AG09309 (cell line): ENCODE results near the gene IL1RL2.

ENCODE experiments used
- DNase-seq: peaks from one replicate; pipeline ENCODE4 v3.0.0-alpha.2; 2010; ENCODE audit warnings: low read depth
- H3K4me3 ChIP-seq: 2 replicates; pipeline ENCODE4 v1.5.1; 2011; ENCODE audit warnings: mild to moderate bottlenecking, low read depth, low read length, moderate library complexity; ENCODE audit not compliant: control insufficient read depth
- CTCF ChIP-seq: IDR thresholded peaks from 2 replicates; pipeline ENCODE4 v1.5.1; 2011; ENCODE audit warnings: mild to moderate bottlenecking, low read depth, low read length, inconsistent platforms; ENCODE audit not compliant: insufficient read depth, control insufficient read depth; ENCODE audit errors: missing control alignments

The IL1RL2 gene

GRCh38 chr2:102141970-102142828 lies 44.6 kb upstream of the IL1RL2 start, which contains the start of gene IL1R1:
IL1R1 (plus strand) TSS chr2:102142746; CDS start chr2:102157725, 14,979 bp downstream.
- H3K4me3 ChIP-seq: peak within 1 kb of the TSS; percentile 60
- no peak for TF ChIP-seq CTCF
- peak; percentile 27 for DNase-seq

- TF ChIP-seq CTCF: no peak
- H3K4me3 ChIP-seq: peak overlapping the region; percentile 60
- no peak for DNase-seq
Measured at GRCh38 chr2:102142829-102143449, 43.9 kb upstream of the IL1RL2 start.

GRCh38 chr2:102143450-102143985 lies 43.3 kb upstream of the IL1RL2 start:
- DNase-seq: no peak
- no peak for TF ChIP-seq CTCF
- peak overlapping the region; percentile 60 for H3K4me3 ChIP-seq

- H3K4me3 ChIP-seq: peak overlapping the region; percentile 60
- no peak for DNase-seq
- TF ChIP-seq CTCF: no peak
Measured at GRCh38 chr2:102144128-102144527, 42.7 kb upstream of the IL1RL2 start.

- H3K4me3 ChIP-seq: no peak overlapping the region
- TF ChIP-seq CTCF: no peak
- DNase-seq: no peak
Measured at GRCh38 chr2:102145107-102145506, 41.7 kb upstream of the IL1RL2 start.

GRCh38 chr2:102145934-102146333 lies 40.9 kb upstream of the IL1RL2 start:
- no peak for TF ChIP-seq CTCF
- no peak overlapping the region for H3K4me3 ChIP-seq
- no peak for DNase-seq
